HG03045 (cell line): ENCODE data around the gene DNPH1.
A peak's percentile ranks its signal among the peaks of the same experiment; 100 is the strongest.

Experiments used
- ATAC-seq: cut with Tn5 transposase; IDR thresholded peaks from one replicate; pipeline ENCODE4 v1.9.1; 2021; ENCODE audit warnings: mild to moderate bottlenecking, moderate library complexity; ENCODE audit not compliant: unreplicated experiment

The DNPH1 gene

GRCh38 chr6:43264599-43265145 is 35.4 kb upstream of the DNPH1 start:
- ATAC-seq: no peak

GRCh38 chr6:43263314-43264178 is 34.3 kb upstream of the DNPH1 start:
- peak; percentile 73 for ATAC-seq

GRCh38 chr6:43262780-43263313 is 33.6 kb upstream of the DNPH1 start:
- no peak for ATAC-seq

- no peak for ATAC-seq
Measured at GRCh38 chr6:43262000-43262779, 32.9 kb upstream of the DNPH1 start.

- ATAC-seq: no peak
Measured at GRCh38 chr6:43261198-43261597, 31.9 kb upstream of the DNPH1 start.

GRCh38 chr6:43260791-43261190 is 31.5 kb upstream of the DNPH1 start:
- no peak for ATAC-seq

- ATAC-seq: no peak
Measured at GRCh38 chr6:43258807-43259686, 29.8 kb upstream of the DNPH1 start.

GRCh38 chr6:43258180-43258579 is 28.9 kb upstream of the DNPH1 start:
- no peak for ATAC-seq

GRCh38 chr6:43257367-43258145 is 28.3 kb upstream of the DNPH1 start:
- no peak for ATAC-seq

- no peak for ATAC-seq
Measured at GRCh38 chr6:43256670-43257366, 27.5 kb upstream of the DNPH1 start.

GRCh38 chr6:43255408-43256054 is 26.2 kb upstream of the DNPH1 start:
- ATAC-seq: no peak

GRCh38 chr6:43254846-43255245 is 25.6 kb upstream of the DNPH1 start:
- ATAC-seq: no peak

GRCh38 chr6:43254138-43254817 is 25.0 kb upstream of the DNPH1 start:
- no peak for ATAC-seq

GRCh38 chr6:43253401-43253800 is 24.1 kb upstream of the DNPH1 start:
- ATAC-seq: no peak

GRCh38 chr6:43250992-43251373 is 21.7 kb upstream of the DNPH1 start:
- no peak for ATAC-seq

GRCh38 chr6:43248791-43249190 is 19.5 kb upstream of the DNPH1 start:
- ATAC-seq: no peak

GRCh38 chr6:43248101-43248500 is 18.8 kb upstream of the DNPH1 start:
- ATAC-seq: no peak
